Gastrocnemius medialis (tissue), 4 donors: ENCODE data around the gene DENND1A. TPM values are rescaled to one million over a fixed set of nuclear protein-coding genes. Genes with fewer than 3 reads are reported as not detected.

Experiments used
- ATAC-seq, 2 donors: fragments of 150-250 bp; one replicate each; pipeline ENCODE4 v1.9.1; 2016
- DNase-seq, 2 donors: peaks; one replicate each; pipeline ENCODE4 v3.0.0-alpha.2; 2019
- H3K27ac ChIP-seq, 4 donors: fragments of 200-600 bp; sonication (generic); 1 replicate in 1 of 4; 2 replicates in 3 of 4; pipeline ENCODE4 v1.5.1; 2016 to 2018; ENCODE audit warnings: mild to moderate bottlenecking in 2 of 4, moderate library complexity in 1 of 4
- H3K27me3 ChIP-seq, 3 donors: fragments of 200-600 bp; sonication (generic) in 2 of 3; 1 replicate in 1 of 3; 2 replicates in 2 of 3; pipeline versions ENCODE4 v1.5.1 to v1.6.0; 2016 to 2019; ENCODE audit warnings: mild to moderate bottlenecking in 1 of 3, moderate library complexity in 1 of 3
- H3K36me3 ChIP-seq, 2 donors: fragments of 200-600 bp; sonication (generic) in 1 of 2; one replicate each; pipeline ENCODE4 v1.5.1; 2017 to 2018
- H3K4me1 ChIP-seq, 2 donors: fragments of 200-600 bp; sonication (generic) in 1 of 2; one replicate each; pipeline ENCODE4 v1.5.1; 2016 to 2017; ENCODE audit warnings: mild to moderate bottlenecking in 2 of 2
- H3K4me3 ChIP-seq, 4 donors: fragments of 200-600 bp; sonication (generic) in 3 of 4; 1 replicate in 1 of 4; 2 replicates in 3 of 4; pipeline ENCODE4 v1.5.1; 2016 to 2019; ENCODE audit warnings: mild to moderate bottlenecking in 2 of 4
- H3K9me3 ChIP-seq, 3 donors: fragments of 200-600 bp; sonication (generic) in 2 of 3; 1 replicate in 1 of 3; 2 replicates in 2 of 3; pipeline ENCODE4 v1.5.1; 2016 to 2019
- POLR2A ChIP-seq, 2 donors: fragments of 450-650 bp; IDR thresholded peaks; one replicate each; pipeline ENCODE4 v1.6.1; 2017; ENCODE audit warnings: antibody characterized with exemption in 2 of 2, mild to moderate bottlenecking in 2 of 2, moderate library complexity in 2 of 2
- in situ Hi-C, 4 donors: fragments of 200-750 bp; cut with MboI; loops; one replicate each; pipeline versions ENCODE4 v1.15.0 to v1.8.0; 2017; ENCODE audit warnings: low sequenced_read_pairs in 4 of 4
- intact Hi-C: fragments of 100-400 bp; cut with DNase I; formaldehyde crosslinking; loops from one replicate; pipeline ENCODE4 v1.15.1; 2023; ENCODE audit warnings: low total_unique reads
- total RNA-seq, 4 donors: library from RNA; depleted of rRNA; stranded (reverse); fragments of >200 nt; gene quantifications; one replicate each; pipeline versions ENCODE4 v1.1.0 to v1.2.3, GENCODE V29; 2016
- TF ChIP-seq, protein P1 (sequence below), 5 experiments: fragments of 450-650 bp in 3 of 5; fragments of 200-600 bp in 2 of 5; sonication (generic) in 2 of 5; IDR thresholded peaks in 4 of 5; conservative IDR thresholded peaks in 1 of 5; 1 replicate in 4 of 5; 2 replicates in 1 of 5; pipeline ENCODE4 v1.5.1; 2016 to 2019; ENCODE audit warnings: antibody characterized with exemption in 5 of 5, mild to moderate bottlenecking in 3 of 5, moderate library complexity in 3 of 5

DENND1A gene
- total RNA-seq, 4 donors from 2014 or later = 14.1 to 24.6 (median 16.4) TPM

DNA sequence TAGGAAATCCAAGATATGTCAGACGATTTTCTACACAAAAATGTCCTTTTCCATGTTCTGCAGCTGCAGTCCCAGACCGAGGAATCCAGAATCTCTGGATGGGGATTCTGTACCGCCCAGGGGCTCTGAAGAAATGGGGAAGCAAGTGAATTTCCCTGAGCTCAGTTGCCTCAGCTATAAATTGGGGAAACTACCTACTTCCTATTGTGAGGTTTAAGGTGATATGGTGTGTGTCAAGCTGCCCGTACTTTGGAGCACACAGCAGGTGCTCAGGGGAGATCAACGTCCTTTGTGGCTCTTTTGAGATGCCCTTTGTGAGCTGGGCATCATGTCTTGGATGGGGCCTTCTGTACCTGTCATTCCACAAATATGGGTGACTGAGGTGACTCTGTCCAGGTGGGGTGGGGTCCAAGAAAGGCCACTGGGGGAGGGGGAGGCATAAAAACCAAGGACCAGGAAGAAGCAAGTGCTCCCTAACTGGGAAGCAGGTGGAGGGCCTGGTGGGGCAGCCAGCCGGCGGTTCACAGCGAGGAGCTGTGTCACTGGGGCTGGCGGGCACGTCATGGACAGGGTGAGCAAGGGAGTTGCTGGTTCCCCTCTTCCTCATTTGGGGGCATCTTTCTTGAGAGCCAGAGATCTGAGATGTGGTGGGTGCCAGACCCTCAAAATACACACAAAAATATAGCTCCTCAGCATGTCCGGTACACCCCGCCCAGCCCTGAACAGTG is 457.9 kb downstream of the DENND1A start:
- Histone ChIP-seq H3K4me3 (no peak overlapping the region), H3K4me1 (no peaks in the 10 kb centered on the region), H3K9me3 (no peaks in the 10 kb centered on the region), H3K27me3 (no peaks in the 10 kb centered on the region), H3K27ac (no peak overlapping the region), H3K36me3 (no peaks in the 10 kb centered on the region)
- TF ChIP-seq, protein P1, sequence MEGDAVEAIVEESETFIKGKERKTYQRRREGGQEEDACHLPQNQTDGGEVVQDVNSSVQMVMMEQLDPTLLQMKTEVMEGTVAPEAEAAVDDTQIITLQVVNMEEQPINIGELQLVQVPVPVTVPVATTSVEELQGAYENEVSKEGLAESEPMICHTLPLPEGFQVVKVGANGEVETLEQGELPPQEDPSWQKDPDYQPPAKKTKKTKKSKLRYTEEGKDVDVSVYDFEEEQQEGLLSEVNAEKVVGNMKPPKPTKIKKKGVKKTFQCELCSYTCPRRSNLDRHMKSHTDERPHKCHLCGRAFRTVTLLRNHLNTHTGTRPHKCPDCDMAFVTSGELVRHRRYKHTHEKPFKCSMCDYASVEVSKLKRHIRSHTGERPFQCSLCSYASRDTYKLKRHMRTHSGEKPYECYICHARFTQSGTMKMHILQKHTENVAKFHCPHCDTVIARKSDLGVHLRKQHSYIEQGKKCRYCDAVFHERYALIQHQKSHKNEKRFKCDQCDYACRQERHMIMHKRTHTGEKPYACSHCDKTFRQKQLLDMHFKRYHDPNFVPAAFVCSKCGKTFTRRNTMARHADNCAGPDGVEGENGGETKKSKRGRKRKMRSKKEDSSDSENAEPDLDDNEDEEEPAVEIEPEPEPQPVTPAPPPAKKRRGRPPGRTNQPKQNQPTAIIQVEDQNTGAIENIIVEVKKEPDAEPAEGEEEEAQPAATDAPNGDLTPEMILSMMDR (IDR thresholded peaks at IDR 0.05 in 4 of 5, conservative IDR thresholded peaks at IDR 0.05 in 1 of 5) = no peak
- no peak for TF ChIP-seq POLR2A (IDR thresholded peaks at IDR 0.05)
- DNase-seq (no peak), ATAC-seq (no peak)
- intact Hi-C loops (no loop called here), in situ Hi-C loops (no loop called here)

DNA sequence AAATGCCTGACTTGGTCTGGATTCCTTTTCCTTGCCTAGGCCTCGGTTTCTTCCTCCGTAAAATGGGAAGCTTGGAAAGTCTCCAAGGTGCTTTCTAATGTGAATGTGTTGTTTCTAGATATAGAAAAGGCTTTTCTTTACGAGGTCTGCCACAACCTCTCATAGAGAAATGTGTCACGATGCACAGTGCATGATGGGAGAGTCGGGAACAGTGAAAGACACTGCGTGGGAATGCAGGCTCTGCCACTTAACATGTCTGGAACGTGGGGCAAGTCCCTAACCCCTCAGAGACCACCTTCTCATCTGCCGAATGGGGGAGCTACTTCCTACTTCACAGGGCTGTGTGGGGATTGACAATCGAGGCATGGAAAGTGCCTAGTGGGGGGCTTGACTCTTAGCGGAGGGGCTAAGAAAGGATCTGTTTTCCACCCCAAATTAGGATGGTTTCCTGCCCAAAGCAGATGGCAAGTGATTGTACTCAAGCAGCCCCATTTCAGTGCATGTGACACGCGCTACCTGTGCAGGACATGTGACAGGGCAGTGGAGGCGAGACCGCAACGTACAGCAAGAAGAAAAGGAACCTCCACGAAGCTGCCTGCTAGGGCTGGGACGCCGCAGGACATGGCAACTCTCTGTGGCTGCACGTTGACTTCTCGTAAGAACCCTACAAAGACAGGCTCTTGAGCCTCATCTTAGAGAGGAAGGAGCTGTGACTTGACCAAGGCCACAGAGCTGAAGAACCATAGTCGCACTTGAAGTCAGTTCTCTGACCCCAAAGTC is 458.7 kb downstream of the DENND1A start:
- Histone ChIP-seq H3K9me3 (no peaks in the 10 kb centered on the region), H3K27me3 (no peaks in the 10 kb centered on the region), H3K27ac (no peak overlapping the region), H3K4me3 (no peak overlapping the region), H3K36me3 (no peaks in the 10 kb centered on the region), H3K4me1 (no peaks in the 10 kb centered on the region)
- in situ Hi-C loops = no loop called here
- ATAC-seq = no peak
- intact Hi-C loops = no loop called here
- TF ChIP-seq, protein P1 (IDR thresholded peaks at IDR 0.05 in 4 of 5, conservative IDR thresholded peaks at IDR 0.05 in 1 of 5) = no peak
- no peak for TF ChIP-seq POLR2A (IDR thresholded peaks at IDR 0.05)
- no peak for DNase-seq

DNA sequence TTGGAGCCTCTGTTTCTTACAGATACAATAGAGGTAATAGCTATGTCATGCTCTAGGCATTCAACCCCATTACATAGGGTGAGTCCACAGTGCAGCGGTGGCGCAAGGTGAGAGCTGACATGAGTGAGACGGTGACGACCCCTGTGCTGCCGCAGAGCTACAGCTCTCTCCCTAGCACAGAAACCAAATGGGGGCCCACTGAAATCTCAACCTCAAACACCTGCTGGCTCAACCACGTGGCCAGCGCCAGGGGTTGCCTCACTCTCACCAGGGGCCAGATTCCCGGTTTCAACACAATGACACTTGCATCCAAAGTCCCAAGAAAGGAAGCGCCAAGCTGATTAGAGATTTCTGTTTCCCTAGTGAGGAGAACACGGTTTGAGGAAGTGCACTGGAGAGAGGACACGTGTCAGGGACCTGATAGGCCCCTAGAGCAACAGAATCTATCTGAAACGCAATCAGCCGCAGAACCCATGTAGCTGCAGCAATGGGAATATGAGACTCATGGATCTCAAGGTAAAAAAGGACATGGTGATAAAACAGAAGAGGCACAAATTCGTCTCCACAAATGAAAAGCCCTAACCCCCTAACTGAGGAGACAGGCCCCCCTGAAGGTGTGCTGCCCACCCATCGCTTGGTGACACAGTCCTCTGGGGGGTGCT is 459.7 kb downstream of the DENND1A start:
- Histone ChIP-seq H3K9me3 (no peaks in the 10 kb centered on the region), H3K36me3 (no peaks in the 10 kb centered on the region), H3K27me3 (no peaks in the 10 kb centered on the region), H3K27ac (no peak overlapping the region), H3K4me1 (no peaks in the 10 kb centered on the region), H3K4me3 (no peak overlapping the region)
- ATAC-seq (peak in 1 of 2 donors; percentile 51), DNase-seq (no peak)
- no peak for TF ChIP-seq POLR2A (IDR thresholded peaks at IDR 0.05)
- TF ChIP-seq, protein P1 (IDR thresholded peaks at IDR 0.05 in 4 of 5, conservative IDR thresholded peaks at IDR 0.05 in 1 of 5) = no peak
- intact Hi-C loops = no loop called here
- in situ Hi-C loops = no loop called here

DNA sequence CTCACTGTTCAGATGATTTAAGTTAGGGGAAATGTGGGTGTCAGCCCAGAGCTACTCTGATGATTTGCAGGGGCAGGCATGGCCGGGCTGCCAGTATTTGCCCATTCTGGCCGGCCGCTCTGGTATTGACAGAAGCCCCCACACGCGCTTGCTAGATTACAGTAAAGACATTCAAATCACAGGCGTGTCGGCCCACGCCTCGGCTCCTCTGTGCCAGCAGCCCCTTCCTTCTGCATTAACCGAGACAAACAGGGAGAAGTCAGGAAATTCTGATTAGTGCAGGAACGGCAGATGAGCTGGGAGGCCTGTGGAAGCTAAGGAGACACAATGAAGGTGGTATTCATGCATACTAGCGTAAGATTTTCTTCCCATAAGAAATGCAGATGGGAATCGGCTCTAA is 460.6 kb downstream of the DENND1A start:
- in situ Hi-C loops = no loop called here
- intact Hi-C loops = no loop called here
- no peak overlapping the region for H3K4me3 ChIP-seq
- no peak for TF ChIP-seq POLR2A (IDR thresholded peaks at IDR 0.05)
- TF ChIP-seq, protein P1 (IDR thresholded peaks at IDR 0.05 in 4 of 5, conservative IDR thresholded peaks at IDR 0.05 in 1 of 5) = no peak
- no peak for DNase-seq
- no peak overlapping the region for H3K27ac ChIP-seq
- no peaks in the 10 kb centered on the region for H3K9me3 ChIP-seq
- no peaks in the 10 kb centered on the region for H3K36me3 ChIP-seq
- H3K27me3 ChIP-seq = no peaks in the 10 kb centered on the region
- H3K4me1 ChIP-seq = no peaks in the 10 kb centered on the region
- no peak for ATAC-seq
